ENCODE data around the gene GALNT3.

- TF ChIP-seq GATA2 (IDR thresholded peaks at IDR 0.05; ENCODE audit: low read depth, low read length): no peak
- TF ChIP-seq GATA3 (IDR thresholded peaks at IDR 0.05; ENCODE audit: low read depth, low read length): no peak
These were observed 78.0 kb downstream of the GALNT3 start for GRCh38 chr2:165716091-165716490.
